HG03175 (cell line): ENCODE measurements around the gene CAMK1G.

Experiments used
- ATAC-seq: cut with Tn5 transposase; IDR thresholded peaks from one replicate; pipeline ENCODE4 v1.9.1; 2021; ENCODE audit warnings: mild to moderate bottlenecking, moderate library complexity; ENCODE audit not compliant: unreplicated experiment

Gene CAMK1G

GRCh38 chr1:209597499-209597898 lies 14.0 kb downstream of the CAMK1G start:
- ATAC-seq, result no peak

GRCh38 chr1:209598227-209598626 lies 14.7 kb downstream of the CAMK1G start:
- no peak for ATAC-seq

DNA sequence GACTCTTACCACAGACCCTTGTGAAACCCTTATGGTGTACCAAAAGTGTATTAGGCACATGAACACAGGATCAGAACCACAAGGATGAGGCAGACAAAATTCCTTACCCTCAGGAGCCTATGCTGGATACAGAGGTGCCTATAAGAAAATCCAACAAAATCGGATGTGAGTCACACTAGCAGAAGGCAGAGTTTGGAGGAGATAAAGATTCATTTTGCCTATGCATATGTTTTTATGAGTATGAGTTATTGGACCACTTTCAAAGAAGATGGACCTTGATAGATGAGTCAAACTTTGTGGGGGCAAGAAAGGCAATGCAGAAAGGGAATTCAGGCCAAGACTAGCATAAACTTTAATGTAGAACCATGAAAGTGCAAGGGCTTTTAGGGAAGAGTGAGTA lies 17.0 kb downstream of the CAMK1G start:
- ATAC-seq, result no peak

GRCh38 chr1:209601809-209602657 lies 18.5 kb downstream of the CAMK1G start:
- no peak for ATAC-seq

GRCh38 chr1:209603877-209604276 lies 20.4 kb downstream of the CAMK1G start:
- no peak for ATAC-seq

GRCh38 chr1:209607102-209607794 lies 23.7 kb downstream of the CAMK1G start:
- ATAC-seq, result peak; percentile 55

DNA sequence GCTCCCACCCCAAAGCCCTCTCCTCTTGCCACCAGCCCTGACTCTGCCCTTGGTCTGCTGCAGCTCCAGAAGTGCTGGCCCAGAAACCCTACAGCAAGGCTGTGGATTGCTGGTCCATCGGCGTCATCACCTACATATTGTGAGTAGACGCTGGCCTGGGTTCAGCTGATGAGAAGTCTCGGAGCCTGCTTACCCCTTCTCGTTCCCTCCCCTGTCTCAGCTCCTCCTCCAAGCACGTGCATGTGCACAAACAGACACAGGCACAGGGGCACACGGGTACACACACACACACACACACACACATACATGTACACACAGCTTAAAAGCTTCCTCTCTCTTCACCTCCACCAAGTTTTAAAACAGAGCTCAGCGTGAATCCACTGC lies 24.3 kb downstream of the CAMK1G start:
- ATAC-seq, result peak; percentile 15

GRCh38 chr1:209609041-209609790 lies 25.7 kb downstream of the CAMK1G start:
- no peak for ATAC-seq

DNA sequence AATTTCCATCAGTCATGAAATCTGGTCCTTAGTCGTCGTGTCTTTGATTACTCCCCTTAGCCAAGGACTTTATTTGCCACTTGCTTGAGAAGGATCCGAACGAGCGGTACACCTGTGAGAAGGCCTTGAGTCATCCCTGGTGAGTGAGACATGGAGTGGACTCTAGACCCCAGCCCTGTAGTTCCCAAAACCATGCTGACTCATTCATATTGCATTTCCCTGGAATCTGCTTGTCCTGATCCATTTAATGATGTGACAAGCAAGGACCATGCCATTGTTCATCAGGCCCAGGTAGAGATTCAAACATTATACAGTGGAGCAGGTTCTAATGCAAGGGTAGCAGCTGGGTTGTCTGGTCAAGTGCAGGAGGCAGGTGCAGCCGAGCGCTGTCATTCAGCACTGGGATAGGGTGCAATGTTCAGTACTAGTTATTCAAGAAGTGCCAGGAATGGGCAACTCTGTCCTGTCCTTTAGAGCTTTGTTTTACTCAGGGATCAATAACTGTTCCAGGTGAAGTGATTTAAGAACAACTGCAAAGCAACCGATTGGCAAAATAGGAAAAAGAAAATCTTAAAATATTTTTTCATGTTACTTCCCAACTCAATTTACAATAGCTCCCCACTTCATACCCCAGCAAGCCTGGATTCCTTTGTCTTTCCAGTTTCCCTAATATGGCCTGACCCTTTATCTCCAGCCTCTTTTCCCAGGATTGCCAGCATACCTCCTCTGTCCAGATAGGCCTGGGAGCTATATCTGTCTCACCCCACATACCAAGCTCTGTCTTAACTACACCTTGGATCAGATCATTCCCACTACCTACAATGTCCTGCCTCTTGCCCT lies 26.5 kb downstream of the CAMK1G start:
- no peak for ATAC-seq

DNA sequence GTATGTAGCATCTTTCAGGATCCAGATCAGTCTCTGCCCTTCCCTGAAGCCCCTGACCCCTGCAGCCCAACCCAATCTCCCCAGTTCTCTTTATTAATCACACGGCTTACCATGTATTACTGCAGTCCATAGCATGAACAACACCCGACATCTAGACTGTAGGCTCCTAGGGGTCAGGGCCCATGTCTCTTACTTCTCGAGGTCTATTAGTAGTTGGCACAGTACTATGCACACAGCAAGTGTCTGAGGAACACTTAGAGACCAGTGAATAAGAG lies 27.1 kb downstream of the CAMK1G start:
- ATAC-seq, result no peak

DNA sequence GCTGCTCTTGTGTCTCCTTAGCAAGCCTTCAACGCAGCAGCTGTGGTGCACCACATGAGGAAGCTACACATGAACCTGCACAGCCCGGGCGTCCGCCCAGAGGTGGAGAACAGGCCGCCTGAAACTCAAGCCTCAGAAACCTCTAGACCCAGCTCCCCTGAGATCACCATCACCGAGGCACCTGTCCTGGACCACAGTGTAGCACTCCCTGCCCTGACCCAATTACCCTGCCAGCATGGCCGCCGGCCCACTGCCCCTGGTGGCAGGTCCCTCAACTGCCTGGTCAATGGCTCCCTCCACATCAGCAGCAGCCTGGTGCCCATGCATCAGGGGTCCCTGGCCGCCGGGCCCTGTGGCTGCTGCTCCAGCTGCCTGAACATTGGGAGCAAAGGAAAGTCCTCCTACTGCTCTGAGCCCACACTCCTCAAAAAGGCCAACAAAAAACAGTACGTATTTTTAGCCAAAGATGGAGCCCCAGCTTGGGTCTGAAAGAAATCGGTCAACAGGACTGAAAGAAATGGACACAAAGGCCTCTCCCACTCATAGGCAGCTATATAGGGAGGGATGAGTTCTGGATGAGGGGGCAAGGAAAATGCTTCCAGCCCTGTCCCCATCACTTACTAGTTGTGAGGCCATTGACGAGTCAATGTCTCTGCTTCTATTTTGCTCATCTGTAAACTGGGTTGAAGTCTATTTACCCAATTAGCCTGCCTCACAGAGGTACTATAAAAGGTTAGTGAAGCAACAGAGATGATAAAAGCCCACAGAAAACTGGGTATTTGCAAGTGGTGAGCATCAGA lies 28.5 kb downstream of the CAMK1G start:
- ATAC-seq, result peak; percentile 34

DNA sequence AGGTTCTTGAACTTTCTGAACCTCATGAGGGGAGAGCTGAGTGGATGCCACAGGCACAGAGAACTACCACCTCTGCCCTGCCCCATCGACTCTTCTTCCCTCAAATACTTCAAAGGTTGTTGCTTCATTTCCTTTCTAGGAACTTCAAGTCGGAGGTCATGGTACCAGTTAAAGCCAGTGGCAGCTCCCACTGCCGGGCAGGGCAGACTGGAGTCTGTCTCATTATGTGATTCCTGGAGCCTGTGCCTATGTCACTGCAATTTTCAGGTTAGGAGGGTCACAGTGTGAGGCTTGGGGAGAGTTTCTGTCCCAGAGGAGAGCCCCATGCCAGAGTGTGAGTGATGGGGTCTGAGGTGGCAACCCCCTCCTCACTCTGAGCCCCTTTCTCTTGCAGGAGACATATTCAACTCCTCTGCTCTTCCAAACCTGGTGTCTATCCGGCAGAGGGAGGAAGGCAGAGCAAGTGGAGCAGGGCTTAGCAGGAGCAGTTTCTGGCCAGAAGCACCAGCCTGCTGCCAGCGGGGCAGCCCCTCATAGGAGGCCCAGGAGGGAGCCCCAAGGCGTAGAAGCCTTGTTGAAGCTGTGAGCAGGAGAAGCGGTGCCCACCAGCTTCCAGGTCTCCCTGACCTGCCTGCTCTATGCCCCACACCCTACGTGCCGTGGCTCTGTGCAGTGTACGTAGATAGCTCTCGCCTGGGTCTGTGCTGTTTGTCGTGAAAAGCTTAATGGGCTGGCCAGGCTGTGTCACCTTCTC lies 29.3 kb downstream of the CAMK1G start:
- no peak for ATAC-seq

DNA sequence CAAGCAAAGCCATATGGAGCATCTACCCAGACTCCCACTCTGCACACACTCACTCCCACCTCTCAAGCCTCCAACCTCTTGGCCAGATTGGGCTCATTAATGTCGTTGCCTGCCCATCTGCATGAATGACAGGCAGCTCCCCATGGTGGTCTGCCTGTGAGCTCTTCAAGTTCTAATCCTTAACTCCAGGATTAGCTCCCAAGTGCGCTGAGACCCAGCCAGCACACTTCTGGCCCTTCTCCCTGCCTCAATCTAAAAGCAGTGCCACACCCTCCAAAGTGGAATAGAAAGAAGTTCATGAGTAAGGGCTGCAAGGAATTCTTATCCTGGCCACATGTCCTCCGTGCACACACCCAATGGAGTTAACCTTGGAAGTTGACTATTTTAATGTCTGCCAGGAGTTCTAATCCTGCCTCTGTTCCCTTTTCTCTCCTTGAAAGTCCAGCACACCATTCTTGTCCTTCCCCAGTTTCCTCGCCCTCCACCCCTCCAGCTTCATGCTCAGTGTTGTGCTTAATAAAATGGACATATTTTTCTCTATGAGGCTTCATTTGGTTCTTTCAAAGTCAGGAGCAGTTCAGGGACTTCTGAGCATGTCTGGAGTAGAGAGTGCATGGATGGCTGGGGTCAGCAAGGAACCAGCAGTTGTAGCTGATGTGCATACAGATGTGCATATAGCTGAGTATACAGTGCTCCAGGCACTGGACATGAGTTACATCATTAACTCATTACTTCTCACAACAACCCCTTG lies 30.1 kb downstream of the CAMK1G start:
- ATAC-seq, result no peak

GRCh38 chr1:209614151-209614420 lies 30.6 kb downstream of the CAMK1G start:
- ATAC-seq, result no peak

DNA sequence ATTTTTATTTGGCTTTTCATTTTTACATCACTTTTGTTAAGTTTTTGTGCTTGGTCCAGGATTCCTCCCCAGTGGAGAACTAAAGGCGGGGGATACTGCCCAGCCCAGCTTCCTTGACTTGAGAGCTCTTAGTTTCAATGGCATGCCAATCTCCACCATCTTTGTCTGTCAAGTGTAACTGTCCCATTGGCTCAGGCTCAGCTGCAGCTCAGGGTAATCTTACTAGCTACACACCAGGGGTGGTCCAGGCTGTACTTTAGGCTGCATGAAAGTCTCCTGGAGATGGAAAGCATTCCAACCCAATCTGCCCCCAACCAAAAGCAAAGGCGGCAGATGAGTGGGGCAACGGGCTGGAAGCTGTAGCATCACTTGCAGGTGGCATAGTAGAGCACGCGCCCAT lies 31.4 kb downstream of the CAMK1G start:
- no peak for ATAC-seq

GRCh38 chr1:209616366-209617046 lies 33.0 kb downstream of the CAMK1G start:
- no peak for ATAC-seq

- no peak for ATAC-seq
Measured at GRCh38 chr1:209617047-209617673, 33.6 kb downstream of the CAMK1G start.

GRCh38 chr1:209617755-209618154 lies 34.2 kb downstream of the CAMK1G start:
- ATAC-seq, result no peak
